GM19463 (cell line): ENCODE results near the gene SMC5.
A peak's percentile ranks its signal among the peaks of the same experiment; 100 is the strongest.
"Not testable (repeated sequence)": the region's sequence is repeated elsewhere in the genome, so short reads cannot be mapped to it uniquely, and the experiment has no call there.

Experiments
- ATAC-seq: cut with Tn5 transposase; IDR thresholded peaks from one replicate; pipeline ENCODE4 v1.9.1; 2021; ENCODE audit warnings: mild to moderate bottlenecking, moderate library complexity; ENCODE audit not compliant: unreplicated experiment

The SMC5 gene

GRCh38 chr9:70355801-70356200 lies 97.0 kb downstream of the SMC5 start:
- no peak for ATAC-seq

DNA sequence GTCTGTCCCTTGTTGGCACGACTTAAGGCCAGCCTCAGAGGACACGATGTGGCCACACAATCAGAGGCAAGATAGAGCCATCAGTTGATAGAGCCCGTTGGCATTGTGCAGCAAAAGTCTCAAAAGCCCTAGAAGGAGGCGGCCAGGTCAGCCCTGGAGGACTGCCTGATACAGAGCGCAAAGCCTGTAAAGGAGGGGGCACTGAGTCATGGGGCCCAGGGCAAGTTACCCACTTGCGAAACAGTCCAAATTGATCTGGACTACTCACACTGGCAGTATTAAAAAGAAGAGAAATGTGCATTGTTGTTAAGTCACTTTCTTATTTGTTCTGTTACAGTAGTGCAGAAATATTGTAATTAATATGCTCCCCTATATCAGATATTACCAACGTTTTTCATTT lies 104.2 kb downstream of the SMC5 start:
- ATAC-seq: no peak

DNA sequence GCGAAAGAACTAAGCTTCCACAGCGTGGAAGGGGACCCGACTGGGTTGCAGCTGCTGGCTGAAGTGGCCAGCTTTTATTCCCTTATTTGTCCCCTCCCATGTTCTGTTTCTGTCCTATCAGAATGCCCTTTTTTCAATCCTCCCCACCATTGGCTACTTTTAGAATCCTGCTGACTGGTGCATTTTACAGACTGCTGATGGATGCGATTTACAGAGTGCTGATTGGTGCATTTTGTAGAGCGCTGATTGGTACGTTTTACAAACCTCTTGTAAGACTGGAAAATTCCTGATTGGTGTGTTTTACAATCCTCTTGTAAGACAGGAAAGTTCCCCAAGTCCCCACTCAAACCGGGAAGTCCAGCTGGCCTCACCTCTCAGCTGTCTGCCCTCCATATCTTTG lies 105.0 kb downstream of the SMC5 start:
- no peak for ATAC-seq

DNA sequence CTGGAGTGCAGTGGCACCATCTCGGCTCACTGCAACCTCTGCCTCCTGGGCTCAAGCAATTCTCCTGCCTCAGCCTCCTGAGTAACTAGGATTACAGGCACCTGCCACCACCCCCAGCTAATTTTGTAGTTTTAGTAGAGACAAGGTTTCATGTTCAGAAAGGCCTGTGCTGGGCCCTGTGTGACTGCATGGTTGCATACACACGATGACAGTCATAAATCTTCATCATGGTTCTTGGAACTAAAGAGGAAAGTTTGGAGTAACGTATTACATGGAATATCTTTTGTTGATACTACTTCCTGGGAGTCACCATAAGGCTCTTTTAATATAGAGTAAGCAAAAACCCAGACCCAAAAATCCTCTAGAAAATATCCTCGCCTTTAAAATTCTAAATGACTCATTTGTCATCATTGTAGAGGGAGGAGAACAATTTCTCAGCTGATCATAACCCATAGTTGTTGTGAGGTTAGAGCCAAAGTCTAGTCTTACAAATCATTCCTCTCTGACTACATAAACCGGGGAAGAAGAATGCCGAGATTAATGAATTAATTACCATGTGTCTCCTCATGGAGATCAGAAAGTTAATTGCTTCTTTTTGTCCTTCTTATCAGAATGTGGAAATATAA lies 108.6 kb downstream of the SMC5 start:
- no peak for ATAC-seq

DNA sequence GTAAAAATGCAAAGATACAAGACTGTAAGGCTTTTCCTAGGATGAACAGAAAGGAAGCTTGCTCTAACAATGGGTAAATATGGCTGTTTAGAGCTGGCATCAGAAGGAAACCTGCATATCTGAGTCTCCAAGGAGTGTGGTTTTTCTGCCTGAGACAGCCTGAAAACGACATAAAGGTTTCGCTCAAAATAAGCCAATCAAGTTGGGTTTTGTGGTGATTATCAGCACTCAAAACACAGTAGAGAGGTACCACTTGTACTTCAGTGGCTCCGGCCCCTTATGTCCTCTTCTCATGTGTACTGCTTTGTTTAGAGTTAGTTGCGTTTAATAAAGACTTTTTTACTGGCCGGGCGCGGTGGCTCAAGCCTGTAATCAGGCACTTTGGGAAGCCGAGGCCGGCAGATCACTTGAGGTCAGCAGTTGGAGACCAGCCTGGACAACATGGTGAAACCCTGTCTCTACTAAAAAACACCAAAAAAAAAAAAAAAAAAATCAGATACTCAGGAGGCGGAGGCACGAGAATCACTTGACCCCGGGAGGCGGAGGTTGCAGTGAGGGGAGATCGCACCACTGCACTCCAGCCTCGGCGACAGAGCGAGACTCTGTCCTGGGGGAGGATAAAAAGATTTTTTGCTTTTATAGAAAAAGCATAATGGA lies 116.3 kb downstream of the SMC5 start:
- ATAC-seq: no peak

GRCh38 chr9:70382046-70382708 lies 123.4 kb downstream of the SMC5 start:
- no peak for ATAC-seq

- ATAC-seq: no peak
Observed at GRCh38 chr9:70382709-70383605, 124.2 kb downstream of the SMC5 start.

GRCh38 chr9:70385426-70385825 lies 126.6 kb downstream of the SMC5 start:
- no peak for ATAC-seq

- no peak for ATAC-seq
Observed at GRCh38 chr9:70387663-70388062, 128.9 kb downstream of the SMC5 start.

DNA sequence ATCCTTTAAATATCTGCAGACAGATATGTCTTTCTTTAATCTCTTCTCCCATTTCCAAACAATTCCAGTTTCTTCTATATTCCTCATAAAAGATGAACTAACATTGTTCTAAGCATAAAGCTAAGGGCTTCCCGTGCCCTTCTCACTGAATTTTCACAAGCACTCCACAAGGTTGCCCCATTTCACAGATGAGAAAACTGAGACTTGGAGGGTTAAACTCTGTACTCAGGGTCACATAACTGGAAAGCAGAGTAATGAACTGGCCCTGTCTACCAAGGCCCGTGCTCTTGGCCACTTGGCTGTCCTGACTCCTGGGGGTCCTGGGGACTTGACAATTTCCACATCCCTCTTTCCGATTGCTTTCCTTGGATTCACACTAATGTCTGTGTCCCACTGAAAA lies 130.4 kb downstream of the SMC5 start:
- no peak for ATAC-seq

DNA sequence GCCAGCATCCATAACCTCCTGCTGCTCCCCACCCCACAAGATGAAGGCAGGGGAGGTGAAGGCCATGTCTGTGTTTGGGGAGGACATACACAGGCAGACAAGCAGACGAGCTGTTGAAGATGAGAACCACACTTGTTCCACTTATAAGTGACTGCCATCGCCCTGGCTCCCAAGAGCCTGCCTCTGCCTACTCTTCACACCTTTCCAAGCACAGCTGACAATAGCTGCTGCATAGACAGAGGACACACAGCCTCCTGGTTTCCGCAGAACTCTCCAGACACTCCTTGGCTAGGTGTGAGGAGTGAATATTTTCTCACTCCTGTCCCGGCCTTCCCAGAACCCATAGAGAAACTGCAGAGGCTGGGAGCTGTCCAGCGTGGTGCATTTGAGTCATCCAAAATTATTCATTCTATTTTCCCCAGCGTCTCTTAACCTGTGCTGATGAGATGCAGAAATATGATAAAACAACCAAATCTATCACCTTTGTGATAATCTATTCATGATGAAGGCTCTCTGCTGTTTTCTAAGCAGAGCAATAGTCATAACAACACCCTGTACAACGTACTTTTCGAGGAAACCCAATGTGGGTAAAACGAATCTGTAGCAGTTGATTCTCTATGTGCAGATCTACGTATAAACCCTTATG lies 131.0 kb downstream of the SMC5 start:
- no peak for ATAC-seq

DNA sequence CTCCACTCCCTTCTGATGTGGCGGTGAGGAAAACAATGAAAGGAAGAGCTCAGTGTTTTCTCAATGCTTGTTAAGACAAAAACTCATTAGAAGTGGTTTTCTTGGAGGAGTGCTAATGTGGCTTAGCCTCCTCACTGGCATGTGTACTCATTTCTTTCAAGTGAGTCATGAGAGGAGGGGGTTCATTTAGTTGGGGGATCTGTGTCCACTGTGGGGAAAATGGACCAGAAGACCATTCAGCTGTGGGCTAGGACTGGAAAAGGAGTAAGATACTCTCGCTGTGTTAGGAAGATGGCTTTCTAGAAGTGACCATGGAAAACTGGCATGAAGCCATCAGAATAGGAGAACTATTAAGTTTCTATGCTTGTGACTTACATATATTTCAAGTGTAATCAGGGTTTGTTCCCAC lies 132.2 kb downstream of the SMC5 start:
- no peak for ATAC-seq

DNA sequence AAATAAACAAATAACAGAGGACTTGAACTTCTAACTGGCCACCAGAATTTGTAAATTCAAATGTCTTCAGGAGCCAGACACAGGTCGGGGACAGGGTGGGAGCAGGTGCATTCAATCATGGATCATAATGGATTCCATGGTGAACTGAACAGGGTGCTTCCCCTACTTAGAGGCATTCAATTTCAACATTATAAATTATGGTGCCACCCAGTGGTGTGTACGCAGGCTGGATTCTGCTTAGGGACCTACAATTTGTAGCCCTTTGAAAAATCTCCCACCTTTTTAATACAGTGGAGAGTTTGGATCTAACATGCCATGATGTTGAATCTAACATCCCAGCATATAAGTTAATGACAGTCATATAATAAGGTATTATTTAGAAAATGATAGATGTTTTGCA lies 133.4 kb downstream of the SMC5 start:
- no peak for ATAC-seq

DNA sequence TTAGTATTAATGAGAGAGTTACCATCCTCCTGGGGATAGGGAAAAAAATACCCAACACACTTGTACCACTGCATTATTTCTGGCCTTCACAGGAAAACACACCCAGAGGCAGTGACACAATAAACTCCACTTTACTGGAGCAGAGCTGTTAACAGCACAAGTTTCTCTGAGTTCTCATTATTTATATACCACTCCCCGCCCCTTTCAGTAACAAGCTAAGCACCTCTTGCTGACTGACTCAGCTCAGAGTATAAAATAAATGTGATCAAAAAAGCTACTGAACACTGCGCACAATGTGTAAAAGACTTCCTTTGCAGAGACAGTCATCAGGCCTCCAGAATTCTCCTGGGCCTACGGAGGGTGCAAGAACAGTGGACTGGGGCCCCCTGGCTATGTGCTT lies 134.1 kb downstream of the SMC5 start:
- ATAC-seq: no peak

GRCh38 chr9:70395652-70396051 lies 136.9 kb downstream of the SMC5 start:
- ATAC-seq: no peak

- ATAC-seq: peak; percentile 96
Observed at GRCh38 chr9:70398145-70398556, 139.4 kb downstream of the SMC5 start.

DNA sequence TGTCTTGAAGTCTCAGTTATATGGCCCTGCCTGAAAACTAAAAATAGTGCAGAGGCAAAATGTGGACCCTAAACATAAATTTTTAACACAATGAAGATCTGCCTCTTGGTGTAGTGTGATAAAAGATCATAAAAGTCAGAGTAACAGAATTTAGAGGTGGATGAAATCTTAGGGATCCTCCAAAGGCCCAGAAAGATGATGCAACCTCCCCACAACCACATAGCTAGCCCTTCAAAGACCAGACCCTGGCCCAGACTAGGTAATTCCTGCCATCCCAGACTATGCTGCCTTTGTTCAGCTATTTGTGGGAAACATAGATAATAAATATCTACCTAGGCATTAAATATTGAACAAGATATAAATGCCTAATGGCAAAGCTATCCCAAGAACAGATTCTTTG lies 140.4 kb downstream of the SMC5 start:
- no peak for ATAC-seq

GRCh38 chr9:70400107-70400892 lies 141.5 kb downstream of the SMC5 start:
- no peak for ATAC-seq

DNA sequence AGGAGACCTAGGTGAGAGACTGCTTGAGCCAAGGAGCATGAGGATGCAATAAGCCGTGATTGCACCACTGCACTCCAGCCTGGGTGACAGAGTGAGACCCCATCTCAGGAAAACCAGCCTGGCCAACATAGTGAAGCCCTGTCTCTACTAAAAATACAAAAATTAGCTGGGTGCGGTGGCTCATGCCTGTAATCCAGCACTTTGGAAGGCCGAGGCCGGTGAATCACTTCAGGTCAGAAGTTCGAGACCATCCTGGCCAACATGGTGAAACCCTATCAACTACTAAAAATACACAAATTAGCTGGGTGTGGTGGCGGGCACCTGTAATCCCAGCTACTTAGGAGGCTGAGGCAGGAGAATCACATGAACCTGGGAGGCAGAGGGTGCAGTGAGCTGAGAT lies 142.5 kb downstream of the SMC5 start:
- not testable (repeated sequence) for ATAC-seq

GRCh38 chr9:70402213-70402612 lies 143.4 kb downstream of the SMC5 start:
- no peak for ATAC-seq
